Neural progenitor cell (in vitro differentiated cells): ENCODE results near the gene DNAJC9.

Source experiments
- CTCF ChIP-seq: fragments of 200-600 bp; sonication (generic); IDR thresholded peaks from 2 replicates; pipeline ENCODE4 v1.5.1; 2017; ENCODE audit warnings: antibody characterized with exemption, mild to moderate bottlenecking
- EZH2 ChIP-seq: fragments of 200-600 bp; sonication (generic); IDR thresholded peaks from 2 replicates; pipeline ENCODE4 v1.6.1; 2017; ENCODE audit warnings: antibody characterized with exemption, mild to moderate bottlenecking, moderate library complexity
- EZH2phosphoT487 ChIP-seq: fragments of 200-600 bp; sonication (generic); IDR thresholded peaks from 2 replicates; pipeline ENCODE4 v1.6.1; 2017; ENCODE audit warnings: antibody characterized with exemption

- no peak for TF ChIP-seq EZH2
- TF ChIP-seq CTCF: no peak
- TF ChIP-seq EZH2phosphoT487: no peak
Observed at GRCh38 chr10:73210395-73211105, 36.5 kb downstream of the DNAJC9 start.
